Stimulated activated CD4-positive, alpha-beta T cell treated with anti-CD3 and anti-CD28 coated beads, Interleukin-2, amount 100 ng/mL, for 48 hours (primary cell): ENCODE results near the gene ARVCF.

Experiments used
- DNase-seq, 2 donors: peaks; one replicate each; pipeline ENCODE4 v3.0.0-alpha.2; 2020

The ARVCF gene

DNA sequence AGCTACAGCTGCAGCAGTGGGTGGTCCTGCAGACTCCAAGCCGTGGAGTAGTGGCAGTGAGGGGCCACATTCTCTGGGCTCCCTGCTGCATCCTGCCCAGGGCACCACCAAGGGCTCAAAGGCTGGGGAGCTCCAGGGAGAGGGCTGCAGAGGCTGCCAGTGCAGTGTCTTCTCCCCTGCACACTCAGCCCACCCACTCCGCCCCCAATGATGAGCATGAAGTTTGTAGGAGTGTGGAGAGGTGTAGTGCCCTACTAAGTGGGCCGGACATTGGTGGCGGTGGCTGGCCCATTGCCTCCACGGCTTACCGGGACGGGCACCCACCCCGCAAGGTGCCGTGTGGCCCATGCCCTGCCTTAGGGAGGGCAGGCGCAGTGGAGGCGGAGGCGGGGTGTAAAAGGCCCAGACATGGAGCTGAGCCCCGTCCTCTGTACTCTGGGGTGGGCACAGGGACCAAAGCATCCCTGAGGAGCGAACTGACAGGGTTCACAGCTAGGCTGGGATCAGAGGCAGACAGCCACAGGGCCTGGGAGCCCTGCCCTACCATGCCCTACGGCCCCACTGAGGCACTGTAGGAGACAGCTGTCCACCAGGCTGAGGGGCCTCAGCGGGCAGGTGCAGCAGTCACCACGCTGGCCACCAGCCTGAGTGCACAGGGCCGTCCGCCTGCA is 18.9 kb downstream of the ARVCF start:
- DNase-seq: no peak

DNA sequence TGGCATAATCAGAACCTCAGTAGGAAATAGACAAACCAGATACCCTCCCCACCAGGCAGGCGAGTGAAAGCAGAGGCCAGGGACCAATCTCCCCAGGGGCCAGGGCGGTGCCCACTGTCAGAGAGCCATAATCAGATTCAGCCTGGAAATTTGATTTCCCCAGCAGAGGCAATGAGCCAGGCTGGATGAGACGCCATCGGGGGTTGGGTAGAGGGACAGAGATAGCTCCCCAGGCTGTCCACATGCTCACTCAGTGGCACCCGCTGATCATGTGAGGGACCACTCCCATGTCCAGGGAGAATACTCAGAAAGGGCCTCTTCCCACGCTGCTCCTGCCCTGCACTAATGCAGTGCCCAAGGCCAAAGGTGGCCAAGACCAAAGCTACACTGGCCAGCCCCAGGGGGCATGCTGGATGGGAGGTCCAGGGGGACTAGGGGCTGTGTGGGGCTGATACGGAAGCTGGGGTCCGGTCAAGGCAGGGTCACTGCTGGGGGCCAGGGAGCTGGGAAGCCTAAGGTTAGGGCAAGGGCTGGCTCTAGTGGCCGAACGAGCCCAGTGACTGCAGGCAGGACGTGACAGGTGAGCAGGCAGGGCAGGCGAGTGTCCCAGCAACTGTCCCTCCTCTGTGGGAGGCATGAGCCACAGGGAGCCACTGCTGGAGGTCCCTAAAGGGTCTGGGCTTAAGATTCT is 19.8 kb downstream of the ARVCF start:
- no peak for DNase-seq

DNA sequence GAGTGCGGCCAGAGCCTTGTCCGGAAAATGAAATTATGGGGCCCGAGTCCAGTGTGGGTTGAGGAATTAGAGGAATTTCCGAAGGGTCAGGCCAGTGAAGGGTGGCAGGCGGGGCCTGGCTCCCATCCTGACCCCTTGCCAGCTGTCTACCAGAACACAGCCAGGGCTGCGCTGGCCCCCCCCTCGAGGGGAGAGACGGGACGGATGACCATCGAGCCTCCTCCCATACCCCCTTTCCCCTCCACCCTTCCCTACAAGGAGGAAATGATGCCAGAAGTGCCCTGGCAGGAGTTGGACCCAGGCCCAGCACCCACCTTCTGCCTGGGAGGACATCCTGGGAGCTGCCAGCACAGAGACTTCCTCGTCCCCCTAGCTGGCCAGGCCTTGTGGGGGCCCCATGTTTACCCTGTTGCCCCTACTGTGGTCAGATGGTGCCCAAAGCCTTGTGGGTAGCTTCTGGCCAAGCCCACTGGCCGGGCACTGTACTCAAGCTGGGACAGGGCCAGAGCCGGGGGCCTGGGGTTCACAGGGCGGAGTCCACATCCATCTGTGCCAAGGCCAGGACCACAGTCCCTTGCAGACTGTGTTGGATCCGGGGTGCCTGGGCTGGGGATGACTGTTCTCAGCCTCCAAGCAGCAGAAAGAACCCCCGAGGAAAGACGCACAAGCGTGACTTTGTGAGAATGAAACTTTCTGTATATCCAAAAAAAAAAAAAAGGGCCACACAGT is 20.8 kb downstream of the ARVCF start:
- DNase-seq: no peak

DNA sequence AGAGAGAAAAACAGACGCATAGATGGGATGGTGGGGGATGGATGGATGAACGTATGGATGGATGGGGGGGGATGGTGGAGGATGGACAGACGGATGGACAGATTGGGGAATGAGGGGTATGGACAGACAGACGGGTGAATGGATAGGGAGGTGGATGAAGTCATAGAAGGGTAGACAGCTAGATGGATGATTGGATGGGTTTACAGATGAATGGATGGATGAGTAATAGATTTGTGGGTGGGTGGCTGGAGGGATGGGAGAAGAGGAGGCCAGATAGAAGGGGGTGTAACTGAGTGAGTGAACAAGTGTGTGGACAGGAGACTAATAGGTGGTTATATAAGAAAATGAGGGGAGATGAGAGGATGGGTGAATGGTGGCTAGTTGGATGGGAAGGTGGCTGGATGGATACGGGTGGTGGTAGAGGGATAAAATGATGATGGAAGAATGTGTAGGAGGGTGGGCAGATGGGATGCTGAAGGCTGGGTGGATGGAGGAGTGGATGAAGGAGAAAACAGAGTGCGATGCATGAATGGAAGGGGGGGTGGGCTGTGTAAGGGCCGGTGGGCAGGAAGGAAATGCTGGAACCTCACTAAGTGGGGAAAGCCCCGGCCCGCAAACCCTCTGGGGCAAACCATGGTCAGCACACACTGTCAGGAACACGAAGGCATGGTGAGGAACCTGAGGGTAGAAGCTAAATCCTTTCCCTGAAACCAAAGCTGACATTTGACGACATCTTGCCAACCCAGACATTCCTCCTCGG is 21.6 kb downstream of the ARVCF start:
- no peak for DNase-seq

DNA sequence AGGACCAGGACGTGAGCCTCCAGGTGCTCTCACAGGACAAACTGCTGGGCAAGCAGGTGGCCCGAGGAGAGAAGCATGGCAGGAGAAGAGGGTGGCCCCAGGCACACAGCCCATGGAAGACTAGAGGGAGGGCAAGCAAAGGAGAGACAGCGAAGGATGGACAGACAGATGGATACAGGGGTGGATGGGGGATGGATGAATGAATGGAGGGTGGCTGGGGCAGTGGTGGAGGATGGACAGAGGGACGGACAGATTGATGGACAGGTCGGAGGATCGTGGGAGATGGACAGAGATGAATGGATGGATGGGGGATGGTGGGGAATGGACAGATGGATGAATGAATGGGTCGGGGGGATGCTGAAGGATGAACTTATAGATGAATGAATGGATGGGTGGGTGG is 22.7 kb downstream of the ARVCF start:
- DNase-seq: no peak

DNA sequence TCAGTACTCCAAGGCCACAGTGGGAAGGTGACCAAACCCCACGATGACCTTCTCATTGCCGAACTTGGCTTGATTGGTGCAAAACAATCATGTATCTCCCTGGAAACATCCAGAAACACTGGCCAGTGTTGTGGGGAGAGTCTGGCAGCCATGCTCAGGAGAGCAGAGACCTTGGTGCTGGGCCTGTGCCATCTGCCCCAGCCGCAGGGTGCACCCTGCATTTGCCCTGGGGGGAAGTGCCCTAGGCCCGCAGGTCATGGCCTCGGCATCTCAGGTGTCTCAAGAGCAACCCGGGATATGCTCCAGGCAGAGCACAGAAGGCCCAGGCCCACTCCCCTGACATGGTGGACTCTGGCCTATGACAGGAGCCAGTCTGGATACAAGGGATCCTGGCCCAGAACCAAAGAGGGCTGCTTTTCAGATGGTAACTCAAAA is 23.7 kb downstream of the ARVCF start:
- DNase-seq: no peak

DNA sequence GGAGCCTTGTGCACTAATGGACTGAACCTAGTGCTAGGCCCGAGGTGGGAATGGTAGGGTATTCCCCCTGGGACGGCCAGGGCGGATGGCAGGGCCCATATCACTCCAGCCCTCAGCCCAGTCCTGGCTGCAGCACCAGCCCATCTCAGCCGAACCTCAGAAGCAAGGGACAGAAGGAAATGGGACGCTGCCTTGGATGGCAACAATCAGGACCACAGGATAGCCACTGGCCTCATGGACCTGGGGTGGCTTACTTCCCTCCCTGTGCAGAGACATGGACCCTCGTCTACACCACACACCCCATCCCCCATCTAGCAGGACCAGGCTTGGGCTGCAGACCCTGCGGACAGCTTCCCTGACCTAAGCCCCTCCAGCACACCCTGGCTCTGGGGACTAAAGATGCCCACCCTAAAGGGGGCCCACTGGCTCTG is 24.1 kb downstream of the ARVCF start:
- no peak for DNase-seq

DNA sequence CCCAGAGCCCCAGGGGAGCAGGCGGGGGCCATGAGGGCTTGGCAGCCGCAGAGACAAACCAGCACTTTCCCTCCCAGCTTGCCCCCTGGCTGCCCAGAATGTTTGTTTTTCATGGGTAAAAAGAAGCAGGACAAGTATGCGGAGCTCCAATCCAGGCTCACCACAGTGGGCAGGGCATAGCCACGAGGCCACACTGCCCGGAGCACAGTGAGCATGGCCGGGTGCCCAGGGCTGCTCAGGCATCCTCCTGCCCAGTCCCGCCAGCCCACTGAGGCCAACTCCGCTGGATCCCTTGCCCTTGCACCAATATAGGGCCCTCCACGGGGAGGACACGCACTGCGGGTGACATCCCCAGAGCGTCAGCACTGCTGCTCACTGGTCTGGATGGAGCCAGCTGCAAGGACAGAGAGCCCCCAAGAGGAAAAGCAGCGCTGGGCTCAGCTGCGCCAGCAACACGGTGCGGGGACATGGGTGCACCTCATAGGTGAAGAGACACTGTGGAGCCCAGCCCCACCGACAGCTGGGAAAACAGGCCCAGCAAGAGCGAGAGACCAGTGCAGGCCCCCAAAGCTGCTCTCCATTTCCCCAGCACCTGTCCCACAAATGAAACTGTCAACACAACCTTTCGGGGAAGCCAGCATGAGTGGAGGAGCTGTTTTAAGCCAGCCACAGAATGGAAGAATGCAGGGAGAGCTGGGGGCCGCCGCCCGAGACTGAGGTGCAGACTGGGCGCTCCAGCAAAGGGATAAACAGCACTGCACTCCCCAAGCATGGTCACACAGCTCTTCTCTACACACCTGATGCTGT is 24.8 kb downstream of the ARVCF start:
- no peak for DNase-seq

DNA sequence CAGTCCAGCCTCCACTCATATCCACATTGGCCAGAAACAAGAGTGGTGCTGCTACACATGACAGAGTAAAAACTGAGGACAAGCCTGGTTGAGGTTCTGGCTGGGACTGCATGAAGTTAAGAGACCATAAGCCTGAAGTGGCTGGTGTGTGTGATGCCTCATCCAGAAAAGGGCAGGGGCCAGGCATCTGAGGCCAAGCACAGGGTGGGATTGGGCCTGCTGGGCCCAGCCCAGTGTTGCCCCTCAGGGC is 25.3 kb downstream of the ARVCF start:
- no peak for DNase-seq

DNA sequence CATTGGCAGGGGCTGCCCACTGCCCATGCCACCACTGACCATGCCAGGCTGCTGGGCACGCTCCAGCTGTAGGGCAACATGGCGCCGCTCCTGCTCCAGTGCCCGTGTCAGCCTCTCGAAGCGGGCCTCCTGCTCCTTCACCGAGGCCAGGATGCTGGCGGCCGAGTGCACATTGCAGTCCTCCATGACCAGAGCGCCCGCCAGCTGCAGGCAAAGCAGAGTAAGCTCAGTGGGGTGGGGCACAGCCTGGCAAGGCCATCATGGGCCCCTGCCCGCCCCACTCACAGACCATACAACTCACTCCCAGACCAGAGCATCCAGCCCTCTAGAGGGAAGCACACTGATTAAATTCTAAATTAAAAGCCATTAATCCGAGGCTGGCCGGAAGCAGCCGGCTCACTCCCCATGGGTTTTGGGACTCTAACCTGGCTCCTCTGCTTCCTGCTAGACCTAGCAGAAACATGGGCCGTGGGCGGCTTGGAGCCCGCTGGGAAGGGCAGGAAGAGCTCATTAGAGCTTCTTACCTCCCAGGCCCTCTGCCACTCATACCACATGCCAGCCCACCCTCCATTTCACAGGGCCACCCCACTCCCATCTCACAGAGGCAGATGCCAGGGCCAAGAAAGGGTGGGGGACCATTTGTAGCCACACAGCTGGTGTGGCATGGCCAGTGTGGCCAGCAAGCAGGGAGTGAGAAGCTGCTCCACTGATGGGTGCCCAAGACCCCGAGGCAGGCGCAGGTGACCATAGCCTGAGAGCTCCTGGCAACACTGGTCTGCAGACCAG is 25.8 kb downstream of the ARVCF start:
- DNase-seq: no peak

DNA sequence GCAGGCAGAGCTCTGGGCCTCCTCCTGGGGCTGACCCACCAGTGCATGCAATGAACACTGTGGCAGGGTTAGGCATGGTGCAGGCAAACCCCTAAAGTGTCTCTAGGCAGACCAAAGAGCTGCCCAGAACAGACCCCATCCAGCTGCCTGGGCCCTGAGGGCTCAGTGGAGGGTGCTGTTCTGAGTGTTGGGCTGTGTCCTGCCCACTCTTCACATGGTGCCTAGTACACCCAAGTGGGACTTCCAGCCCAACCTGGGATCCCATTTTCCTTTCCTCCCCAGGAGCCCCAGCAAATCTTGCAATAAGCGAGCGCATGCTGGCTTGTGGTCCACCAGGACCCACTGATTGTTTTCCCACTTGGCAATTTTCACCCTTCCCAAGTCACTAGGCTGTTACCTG is 26.4 kb downstream of the ARVCF start:
- DNase-seq: no peak

DNA sequence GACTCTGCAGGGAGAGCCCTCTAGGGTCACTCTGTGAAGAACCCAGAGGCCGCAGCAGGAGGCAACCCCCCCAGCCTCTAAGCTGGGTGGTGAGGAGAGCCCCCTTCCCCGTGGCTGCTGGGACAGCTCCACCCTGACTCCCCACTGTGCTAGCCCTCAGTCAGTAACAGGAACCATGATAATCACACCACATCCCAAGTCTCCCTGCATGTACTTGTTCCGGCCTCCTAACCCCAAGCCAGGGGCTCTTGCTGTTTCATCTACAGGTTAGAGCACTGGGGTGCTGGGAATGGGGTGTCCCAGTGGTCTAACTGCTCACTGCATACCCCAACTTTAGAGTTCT is 26.9 kb downstream of the ARVCF start:
- DNase-seq: no peak

DNA sequence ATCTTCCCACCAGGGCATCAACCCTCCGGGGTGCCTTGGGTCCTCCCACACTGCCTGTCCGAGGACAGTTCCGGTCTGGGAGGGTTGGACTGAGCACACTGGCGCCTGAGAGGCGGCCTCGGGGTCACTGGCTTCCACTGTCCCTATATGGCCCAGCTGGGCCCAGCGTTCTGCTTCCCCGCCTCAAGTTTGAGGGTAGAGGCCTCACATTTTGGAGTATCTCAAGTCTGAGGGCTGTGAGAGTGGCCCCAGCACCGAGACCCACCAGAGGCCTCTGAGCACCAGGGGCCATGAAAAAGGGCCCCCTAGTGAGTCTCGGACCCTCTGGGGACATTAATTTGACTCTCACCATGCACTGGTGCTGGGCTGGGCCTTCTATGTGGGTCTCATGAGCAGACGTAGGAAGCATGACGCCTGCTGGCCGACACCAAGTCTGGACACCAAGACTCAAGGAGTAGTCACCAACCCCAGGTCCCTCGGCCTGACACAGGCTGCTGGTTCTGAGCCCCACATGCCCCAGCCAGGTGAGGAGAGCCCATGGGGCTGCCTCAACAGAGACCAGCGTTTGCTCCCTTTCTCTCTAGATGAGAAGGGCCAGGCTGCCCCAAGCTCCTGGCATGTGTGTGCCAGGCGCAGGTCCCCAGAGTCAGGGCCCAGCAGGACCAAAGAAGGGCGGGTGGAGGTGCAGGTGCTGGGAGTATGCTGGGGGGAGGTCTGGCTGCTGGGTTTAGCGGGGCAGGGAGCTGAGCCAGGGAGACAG is 27.5 kb downstream of the ARVCF start:
- DNase-seq: no peak

DNA sequence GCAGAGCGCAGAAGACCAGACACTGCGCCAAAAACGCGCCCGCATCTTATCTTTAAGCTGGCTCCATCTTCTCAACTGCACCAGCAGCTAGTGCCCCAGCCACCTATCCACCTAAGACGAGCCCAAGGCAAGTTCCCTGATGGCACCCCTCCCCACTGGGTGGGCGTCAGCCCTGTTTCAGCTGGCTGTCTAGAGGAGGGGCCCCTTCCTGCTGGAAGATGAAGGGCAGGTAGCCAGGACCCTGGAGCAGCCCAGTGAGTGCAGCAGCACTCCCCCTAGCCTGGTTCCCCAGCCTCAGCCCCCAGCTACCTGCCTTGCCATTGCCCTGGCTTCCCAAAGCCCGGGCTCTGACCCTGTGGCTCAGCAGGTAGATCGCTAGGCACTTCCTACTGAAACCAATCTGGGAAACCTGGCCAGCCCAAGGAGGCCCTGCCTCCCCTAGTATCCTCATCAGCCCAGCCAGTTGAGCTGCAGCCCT is 28.3 kb downstream of the ARVCF start:
- DNase-seq: no peak

DNA sequence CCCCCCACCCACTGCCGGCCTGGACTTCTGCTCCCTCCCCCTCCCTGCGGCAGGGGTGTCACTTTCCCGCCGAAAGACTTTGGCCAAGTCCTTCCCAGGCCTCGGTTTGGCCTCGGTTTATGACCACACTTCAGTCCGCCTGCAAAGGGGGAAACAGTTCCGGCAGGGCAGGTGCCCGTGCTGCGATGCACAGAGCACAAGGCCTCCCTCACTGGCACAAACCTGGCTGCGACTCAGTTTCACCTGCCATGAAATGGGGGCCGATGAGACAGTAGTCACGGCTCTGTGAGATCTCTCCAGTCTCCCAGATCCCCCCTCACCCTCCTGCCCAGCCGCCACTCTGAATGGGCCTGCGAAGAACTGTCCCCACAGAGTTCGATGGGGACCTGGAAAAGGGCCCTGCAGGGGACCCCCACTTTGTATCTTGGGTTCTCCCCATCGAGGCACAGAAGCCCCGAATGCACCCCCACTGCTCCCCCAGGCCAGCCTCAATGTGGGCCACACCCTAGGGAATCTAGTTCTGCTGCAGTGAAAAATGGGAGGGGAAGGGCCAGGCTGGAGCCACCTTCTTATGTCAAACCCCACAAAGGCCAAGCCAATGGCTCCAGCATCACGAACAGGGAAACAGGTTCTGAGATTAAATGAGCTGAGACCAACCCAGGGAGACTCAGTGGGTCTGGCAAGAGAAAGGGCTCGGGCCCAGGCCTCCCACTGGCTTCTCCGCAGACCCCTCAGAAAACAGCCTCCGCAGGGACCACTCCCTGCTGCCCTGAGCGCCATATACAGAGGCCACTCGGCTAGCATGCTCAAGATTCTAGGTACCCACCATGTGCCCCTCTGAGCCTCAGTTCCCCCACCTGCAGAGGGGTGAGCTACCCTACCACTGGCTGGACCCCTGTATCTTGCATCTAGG is 29.0 kb downstream of the ARVCF start:
- no peak for DNase-seq

DNA sequence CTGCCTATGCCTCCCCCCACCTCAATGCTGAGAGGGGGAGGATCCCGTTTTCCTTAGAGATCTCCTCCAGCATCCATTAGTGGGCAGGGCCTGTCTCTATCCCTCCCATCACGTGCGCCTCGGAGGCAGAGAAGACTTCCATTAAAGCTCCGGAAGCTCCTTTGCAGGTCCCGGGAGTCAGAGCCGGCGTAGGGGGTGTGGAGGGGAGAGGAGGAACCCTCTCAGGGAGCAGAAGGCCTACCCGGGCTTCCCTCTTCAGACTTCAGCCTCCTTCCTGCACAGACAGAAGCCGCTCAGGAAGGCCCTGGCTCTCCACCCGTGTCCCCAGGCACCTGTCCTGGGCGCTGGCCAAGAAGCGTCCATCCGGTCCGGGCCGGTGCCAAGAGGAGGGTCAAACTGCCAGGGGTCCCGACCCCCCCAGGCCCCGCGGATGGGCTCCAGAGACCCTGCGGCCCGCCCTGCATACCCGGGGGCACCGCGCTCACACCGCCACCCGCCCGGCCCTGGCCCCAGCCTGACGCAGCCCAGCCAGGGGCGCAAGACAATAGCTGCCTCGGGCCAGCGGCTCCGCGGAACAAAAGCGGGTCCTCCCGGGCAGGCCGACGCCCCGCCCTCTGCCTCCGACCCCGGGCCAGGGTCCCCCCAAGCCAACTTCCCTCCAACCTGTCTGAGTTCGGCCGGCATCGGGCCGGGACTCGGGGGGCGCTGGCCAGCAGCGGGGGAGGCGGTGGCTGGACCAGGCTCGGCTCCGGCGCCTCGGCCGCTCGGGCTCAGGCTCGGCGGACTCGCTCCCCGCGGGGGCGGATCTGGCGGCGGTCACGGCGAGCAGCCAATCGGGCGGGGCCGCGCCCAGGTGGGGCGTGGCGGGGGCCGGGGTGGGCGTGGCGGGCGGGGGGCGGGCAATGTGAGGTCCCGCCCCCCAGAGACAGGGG is 29.9 kb downstream of the ARVCF start:
- peak; percentile 49 to 65 for DNase-seq

DNA sequence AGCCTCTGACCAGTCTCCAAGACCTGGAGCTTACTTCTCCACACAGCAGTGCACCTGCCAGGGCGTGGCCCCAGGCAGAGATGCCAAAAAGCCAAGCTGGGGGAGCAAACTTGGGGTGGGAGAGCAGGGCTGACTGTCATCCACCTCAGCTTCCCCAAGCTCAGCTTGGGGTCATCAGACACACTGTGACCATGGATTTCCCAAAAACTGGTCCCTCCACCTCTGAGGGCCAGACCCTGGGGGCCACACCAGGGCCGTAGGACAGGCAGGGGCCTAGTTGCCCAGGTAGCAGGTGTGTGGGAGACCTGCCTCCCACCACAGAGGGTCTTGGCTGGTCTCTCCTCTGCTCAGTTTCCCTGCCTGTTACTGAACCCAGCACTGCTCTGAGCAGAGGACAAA is 30.6 kb downstream of the ARVCF start:
- no peak for DNase-seq

DNA sequence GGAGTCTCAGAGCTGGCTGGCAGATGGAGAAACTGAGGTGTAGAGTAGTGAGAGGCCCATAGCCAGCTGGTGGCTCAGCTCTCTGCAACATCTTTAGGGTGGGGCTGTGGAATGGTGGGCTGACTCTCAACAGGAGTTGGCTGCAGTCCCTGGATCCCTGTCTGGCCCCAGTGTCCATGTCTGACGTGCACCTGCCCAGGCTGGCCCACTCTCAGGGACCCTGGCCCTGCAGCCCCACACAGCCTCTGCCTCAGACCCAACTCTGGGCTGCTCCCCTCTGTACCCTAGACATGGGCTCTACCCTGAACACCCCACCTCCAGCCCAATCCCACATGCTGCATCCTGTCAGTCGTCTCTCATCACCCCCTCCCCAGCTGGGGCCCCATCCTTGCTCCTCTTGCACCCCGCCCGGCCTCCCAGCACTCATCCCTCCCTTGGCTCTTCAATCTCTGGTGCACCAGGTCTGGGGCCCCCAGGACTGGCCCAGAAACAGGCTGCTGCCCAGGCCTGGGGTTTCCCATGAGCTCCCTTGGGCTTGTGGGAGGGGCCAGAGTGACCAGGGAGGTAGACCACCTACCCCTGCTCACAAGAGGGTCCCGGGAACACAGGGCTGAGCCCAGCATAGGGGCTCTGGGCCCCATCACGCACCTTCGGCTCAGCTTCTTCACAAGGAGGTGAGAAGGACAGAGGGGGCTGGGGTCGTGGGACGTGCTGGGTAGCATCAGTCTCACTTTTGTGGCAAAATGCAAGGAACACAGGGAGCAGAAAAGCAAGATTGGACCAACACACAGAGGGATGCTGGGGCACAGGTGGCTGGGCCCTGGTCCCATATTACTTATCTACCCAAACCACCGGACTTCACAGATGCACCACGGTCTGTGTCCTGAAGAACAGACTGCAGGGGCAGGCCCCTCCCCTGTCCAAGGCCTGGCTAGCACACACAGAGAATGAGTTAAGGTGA is 31.5 kb downstream of the ARVCF start:
- no peak for DNase-seq
